HEK293 (cell line): ENCODE data around the gene C2orf49.

Source experiments
- ZNF138 ChIP-seq: fragments of 450-650 bp; formaldehyde crosslinking; IDR thresholded peaks from 2 replicates; pipeline ENCODE4 v1.5.1; 2016; ENCODE audit warnings: missing biosample characterization, missing genetic modification characterization, borderline replicate concordance
- ZNF175 ChIP-seq: fragments of 450-650 bp; formaldehyde crosslinking; IDR thresholded peaks from 2 replicates; pipeline ENCODE4 v1.5.1; 2016; ENCODE audit warnings: missing biosample characterization, missing genetic modification characterization

DNA sequence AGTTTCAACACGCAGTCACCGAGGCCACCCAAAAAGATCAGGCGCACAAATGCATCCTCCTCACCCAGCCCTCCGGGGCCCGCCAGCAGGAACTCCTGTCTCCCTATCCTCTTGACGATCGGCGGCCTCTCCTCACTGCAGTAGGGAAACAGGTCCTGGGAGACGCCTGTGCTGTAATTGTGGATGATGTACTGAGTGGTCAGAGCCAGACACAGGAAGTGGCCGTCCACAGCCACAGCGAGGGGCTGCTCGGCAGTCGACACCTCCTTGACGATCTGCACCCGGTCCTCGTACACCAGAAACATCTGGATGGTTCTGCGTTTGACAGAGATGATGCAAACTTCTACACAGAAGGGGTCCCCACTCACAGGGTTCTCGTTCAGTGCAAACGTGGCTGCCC is 29.8 kb upstream of the C2orf49 start:
- no peak for TF ChIP-seq ZNF138 (tag by site-specific recombination)
- TF ChIP-seq ZNF175 (tag by site-specific recombination), result no peak
